HepG2 (cell line): ENCODE results near the gene LCK. TPM values are rescaled to one million over a fixed set of nuclear protein-coding genes. Genes with fewer than 3 reads are reported as not detected.

Source experiments
- ATAC-seq: fragments of 200-7000 bp; cut with Tn5 transposase; 3 replicates; pipeline ENCODE4 v1.9.1; 2020; ENCODE audit warnings: mild to moderate bottlenecking, moderate library complexity
- BruUV-seq: library from RNA; stranded (reverse); fragments of 400-500 nt; replicated peaks from 2 replicates; lab custom pipeline; 2021; lab: Mats Ljungman, UMichigan
- CTCF ChIA-PET: fragments of 300-600 bp; formaldehyde crosslinking; extraction: SDS; loops from one replicate; lab custom pipeline; 2021; ENCODE audit warnings: low total read pairs, inconsistent platforms, low intra/inter-chr PET ratio; lab: Yijun Ruan, JAX
- POLR2A ChIA-PET: fragments of 350-600 bp; sonication (Branson Sonifier 250); formaldehyde crosslinking; loops from one replicate; lab custom pipeline; 2020; ENCODE audit warnings: antibody characterized with exemption, inconsistent platforms; lab: Yijun Ruan, JAX
- DNase-seq: peaks from one replicate; pipeline ENCODE4 v3.0.0-alpha.2; 2015; ENCODE audit warnings: low spot score
- FAIRE-seq: peaks from 3 replicates; lab custom pipeline; 2011; peaks lifted over from hg19 to GRCh38; lab: Jason Lieb, UNC
- H2AFZ ChIP-seq: one replicate; pipeline ENCODE4 v1.6.1; 2011; ENCODE audit warnings: low read length, inconsistent platforms
- H3K27ac ChIP-seq: fragments of 300-600 bp; 3 replicates; pipeline ENCODE4 v1.8.0; 2011; ENCODE audit warnings: mixed run types, mild to moderate bottlenecking, mixed read lengths, low read length, inconsistent platforms; ENCODE audit not compliant: insufficient read depth; ENCODE audit errors: extremely low read length
- H3K27me3 ChIP-seq, 2 experiments: fragments of 200-600 bp in 1 of 2; 2 replicates in 1 of 2; 3 replicates in 1 of 2; pipeline versions ENCODE4 v1.6.0 to v1.8.0; 2011; ENCODE audit warnings: low read length in 2 of 2, mild to moderate bottlenecking in 2 of 2, moderate library complexity in 2 of 2, inconsistent platforms in 1 of 2; ENCODE audit not compliant: insufficient read depth in 2 of 2, control insufficient read depth in 1 of 2
- H3K36me3 ChIP-seq, 2 experiments: fragments of 200-600 bp in 1 of 2; replicated peaks in 1 of 2; 2 replicates in 1 of 2; 3 replicates in 1 of 2; pipeline versions ENCODE4 v1.5.1 to v1.8.0; 2011; ENCODE audit warnings: low read length in 2 of 2, inconsistent platforms in 1 of 2; ENCODE audit not compliant: insufficient read depth in 2 of 2, control insufficient read depth in 1 of 2
- H3K4me1 ChIP-seq: 2 replicates; pipeline ENCODE4 v1.5.1; 2012; ENCODE audit warnings: low read length, inconsistent platforms; ENCODE audit not compliant: insufficient read depth
- H3K4me2 ChIP-seq: 2 replicates; pipeline ENCODE4 v1.6.0; 2011; ENCODE audit warnings: low read depth, low read length, inconsistent platforms
- H3K4me3 ChIP-seq, 3 experiments: fragments of 200-600 bp in 1 of 3; sonication (generic), shearing (Covaris generic) in 1 of 3; replicated peaks in 1 of 3; 2 replicates each; pipeline ENCODE4 v1.5.1; 2011 to 2016; ENCODE audit warnings: low read length in 3 of 3, inconsistent platforms in 2 of 3, low read depth in 2 of 3, mild to moderate bottlenecking in 2 of 3, control low read depth in 1 of 3, mixed read lengths in 1 of 3; ENCODE audit not compliant: insufficient read depth in 1 of 3
- H3K79me2 ChIP-seq: one replicate; pipeline ENCODE4 v1.6.1; 2011; ENCODE audit warnings: low read length, inconsistent platforms; ENCODE audit not compliant: insufficient read depth
- H3K9ac ChIP-seq: 2 replicates; pipeline ENCODE4 v1.6.0; 2011; ENCODE audit warnings: mild to moderate bottlenecking, low read depth, low read length, inconsistent platforms; ENCODE audit not compliant: insufficient read depth
- H3K9me3 ChIP-seq: 2 replicates; pipeline ENCODE4 v1.5.1; 2012; ENCODE audit warnings: mild to moderate bottlenecking, low read length
- H4K20me1 ChIP-seq: 2 replicates; pipeline ENCODE4 v1.6.0; 2011; ENCODE audit warnings: inconsistent platforms, mild to moderate bottlenecking, low read length, moderate library complexity; ENCODE audit not compliant: insufficient read depth
- CHD4 ChIP-seq: fragments of 200-600 bp; sonication (generic); IDR thresholded peaks from 2 replicates; pipeline ENCODE4 v1.7.0; 2017; ENCODE audit warnings: mild to moderate bottlenecking, low read length, borderline replicate concordance
- CTCF ChIP-seq: sonication (generic); formaldehyde crosslinking; IDR thresholded peaks from 2 replicates; pipeline ENCODE4 v1.5.0; 2020; ENCODE audit warnings: mild to moderate bottlenecking, missing genetic modification reagents, moderate library complexity
- GMEB1 ChIP-seq: sonication (generic); formaldehyde crosslinking; IDR thresholded peaks from 2 replicates; pipeline ENCODE4 v1.5.1; 2020; ENCODE audit warnings: missing genetic modification reagents, mild to moderate bottlenecking, borderline replicate concordance
- HNRNPLL ChIP-seq: fragments of 200-400 bp; formaldehyde crosslinking; IDR thresholded peaks from 2 replicates; pipeline ENCODE4 v1.6.1; 2017; ENCODE audit warnings: mild to moderate bottlenecking, low read depth, low read length; ENCODE audit not compliant: poor library complexity, severe bottlenecking
- PRDM4 ChIP-seq: sonication (generic); formaldehyde crosslinking; IDR thresholded peaks from 2 replicates; pipeline ENCODE4 v1.9.0; 2021; ENCODE audit warnings: missing genetic modification reagents, borderline replicate concordance
- RFXAP ChIP-seq: sonication (generic); formaldehyde crosslinking; IDR thresholded peaks from 2 replicates; pipeline ENCODE4 v1.4.0; 2020; ENCODE audit warnings: missing genetic modification reagents, borderline replicate concordance
- SPEN ChIP-seq: sonication (generic); formaldehyde crosslinking; IDR thresholded peaks from 2 replicates; pipeline ENCODE4 v1.5.1; 2020; ENCODE audit warnings: low read depth, mild to moderate bottlenecking, missing genetic modification reagents
- TP53 ChIP-seq: sonication (generic); formaldehyde crosslinking; conservative IDR thresholded peaks from 2 replicates; pipeline ENCODE4 v1.4.0; 2020; ENCODE audit warnings: missing genetic modification reagents
- ZMYM2 ChIP-seq: sonication (generic); formaldehyde crosslinking; IDR thresholded peaks from 2 replicates; pipeline ENCODE4 v1.8.0; 2022; ENCODE audit warnings: mild to moderate bottlenecking, missing genetic modification reagents
- ZNF609 ChIP-seq: sonication (generic); formaldehyde crosslinking; IDR thresholded peaks from 2 replicates; pipeline ENCODE4 v1.4.0; 2020; ENCODE audit warnings: mild to moderate bottlenecking, missing genetic modification reagents, borderline replicate concordance
- ZNF644 ChIP-seq: IDR thresholded peaks from 2 replicates; pipeline ENCODE4 v1.6.1; 2016; ENCODE audit warnings: low read depth
- ZNF782 ChIP-seq: sonication (generic); formaldehyde crosslinking; IDR thresholded peaks from 2 replicates; pipeline ENCODE4 v1.4.0; 2020; ENCODE audit warnings: missing genetic modification reagents, mild to moderate bottlenecking, borderline replicate concordance
- WGBS: methylation state at CpG from one replicate; pipeline ENCODE4 v1.1.6; 2017; ENCODE audit warnings: low lambda C conversion rate; 5-methylcytosine and 5-hydroxymethylcytosine counted together
- in situ Hi-C: cut with HindIII; loops from 2 replicates; pipeline ENCODE4 v1.10.0; 2017; ENCODE audit warnings: low pct_unique_long_range_greater_than_20kb; ENCODE audit not compliant: extremely low pct_ligation_motif_present
- intact Hi-C: fragments of 100-400 bp; cut with micrococcal nuclease; formaldehyde crosslinking; loops from one replicate; pipeline ENCODE4 v1.10.0; 2022; ENCODE audit not compliant: unreplicated experiment
- polyA plus RNA-seq, 8 experiments: library from polyadenylated mRNA; depleted of rRNA in 3 of 8; stranded (reverse) in 7 of 8; unstranded in 1 of 8; fragments of >200 nt; fragmentation: Illumina TruSeq in 4 of 8; extraction: Trizol in 4 of 8; gene quantifications; 2 replicates each; pipeline versions ENCODE4 v1.2.1 to v1.2.3, GENCODE V29; 2011 to 2016; ENCODE audit warnings: low read depth in 4 of 8, missing spikeins in 1 of 8, mixed read lengths in 1 of 8; ENCODE audit not compliant: insufficient read depth in 1 of 8
- total RNA-seq, 5 experiments: library from RNA; depleted of rRNA; stranded (reverse); fragments of >200 nt; fragmentation: Illumina TruSeq; extraction: Trizol; gene quantifications; 2 replicates each; pipeline ENCODE4 v1.2.3, GENCODE V29; 2016; ENCODE audit warnings: low read depth in 1 of 5

Gene LCK
- total and polyA plus RNA-seq, 2 of the 13 experiments (the other 11 are each of a cell fraction or from before 2014, with no cell fraction given) = 0.93 to 1.8 TPM

- Histone ChIP-seq H3K79me2 (no peaks in the 10 kb centered on the region), H3K4me1 (peaks cover 21% of the 10 kb centered on the region), H3K4me3 (no peak overlapping the region), H3K27me3 (peaks cover 0 to 10% of the 10 kb centered on the region in 2 experiments; a peak in 1 of 5 replicates), H3K27ac (no peak overlapping the region), H4K20me1 (no peaks in the 10 kb centered on the region), H3K36me3 (no peaks in the 10 kb centered on the region), H2AFZ (no peak overlapping the region), H3K9me3 (no peaks in the 10 kb centered on the region), H3K4me2 (peak overlapping the region; percentile 57; the same call in 1 of the 2 replicates), H3K9ac (no peak overlapping the region)
- no peak for ATAC-seq
- FAIRE-seq = no peak
- ChIA-PET POLR2A (interaction anchor here (0.9 to 1.2 kb wide), 3 partner anchors 17 to 61 kb away, joined by 3 to 4 read pairs (median 4); partner anchors contain the start of genes HDAC1 and MARCKSL1), CTCF (no interaction called here)
- 78% methylated on average over 30 of the region's 31 CpGs for WGBS
- intact Hi-C loops (no loop called here), in situ Hi-C loops (no loop called here)
- no TSS peak for BruUV-seq
- DNase-seq = no peak
- TF ChIP-seq PRDM4 (CRISPR knock-in tag) = no peak
- no peak for TF ChIP-seq TP53 (CRISPR knock-in tag)
- TF ChIP-seq HNRNPLL = no peak
- no peak for TF ChIP-seq GMEB1 (CRISPR knock-in tag)
- TF ChIP-seq CTCF = no peak
- TF ChIP-seq ZNF782 (CRISPR knock-in tag) = no peak
- TF ChIP-seq SPEN = no peak
- TF ChIP-seq ZMYM2 (CRISPR knock-in tag) = no peak
- TF ChIP-seq ZNF644 (CRISPR knock-in tag) = no peak
- TF ChIP-seq RFXAP (CRISPR knock-in tag) = no peak
- no peak for TF ChIP-seq CHD4
- no peak for TF ChIP-seq ZNF609 (CRISPR knock-in tag)
These were observed 23.7 kb downstream of the LCK start for GRCh38 chr1:32274646-32275340.
